WTC11 (cell line): ENCODE data around the gene CADM1. TPM values are rescaled to one million over a fixed set of nuclear protein-coding genes. Genes with fewer than 3 reads are reported as not detected.

Experiments used
- ATAC-seq: fragments of 200-7000 bp; cut with Tn5 transposase; 2 replicates; pipeline ENCODE4 v1.10.0; 2021; ENCODE audit warnings: mild to moderate bottlenecking, moderate library complexity
- CTCF ChIA-PET: fragments of 300-600 bp; sonication (Branson Sonifier 250); formaldehyde crosslinking; loops from one replicate; lab custom pipeline; 2021; ENCODE audit warnings: antibody characterized with exemption; lab: Charles Lee
- POLR2A ChIA-PET: fragments of 350-600 bp; sonication (Branson Sonifier 250); formaldehyde crosslinking; loops from one replicate; lab custom pipeline; 2021; ENCODE audit warnings: antibody characterized with exemption; lab: Charles Lee
- DNase-seq: peaks from one replicate; pipeline ENCODE4 v3.0.0; 2021; ENCODE audit warnings: low spot score
- H3K27ac Mint-ChIP-seq: 2 replicates; pipeline ENCODE4 v1.8.0; 2021; ENCODE audit warnings: mixed read lengths
- H3K27me3 Mint-ChIP-seq: 2 replicates; pipeline ENCODE4 v1.8.0; 2021; ENCODE audit warnings: low read depth, mild to moderate bottlenecking, moderate library complexity, mixed read lengths
- H3K36me3 Mint-ChIP-seq: 2 replicates; pipeline ENCODE4 v1.8.0; 2021; ENCODE audit warnings: mixed read lengths
- H3K4me1 Mint-ChIP-seq: 2 replicates; pipeline ENCODE4 v1.8.0; 2022; ENCODE audit warnings: mixed read lengths
- H3K4me3 Mint-ChIP-seq: 2 replicates; pipeline ENCODE4 v1.8.0; 2021; ENCODE audit warnings: mild to moderate bottlenecking, moderate library complexity, mixed read lengths
- H3K9me3 Mint-ChIP-seq: 2 replicates; pipeline ENCODE4 v1.8.0; 2021; ENCODE audit warnings: mixed read lengths
- AFF4 ChIP-seq: sonication (generic); formaldehyde crosslinking; IDR thresholded peaks from 2 replicates; pipeline ENCODE4 v1.8.1; 2023; ENCODE audit warnings: mild to moderate bottlenecking, missing genetic modification reagents, borderline replicate concordance
- ATF3 ChIP-seq: sonication (generic); formaldehyde crosslinking; conservative IDR thresholded peaks from 2 replicates; pipeline ENCODE4 v1.8.1; 2022; ENCODE audit warnings: mild to moderate bottlenecking, missing genetic modification reagents
- CBFB ChIP-seq: sonication (generic); formaldehyde crosslinking; IDR thresholded peaks from 2 replicates; pipeline ENCODE4 v1.8.1; 2022; ENCODE audit warnings: mild to moderate bottlenecking, low read depth, missing genetic modification reagents
- E2F4 ChIP-seq: sonication (generic); formaldehyde crosslinking; IDR thresholded peaks from 2 replicates; pipeline ENCODE4 v1.8.1; 2022; ENCODE audit warnings: low read depth, mild to moderate bottlenecking, moderate library complexity, missing genetic modification reagents, borderline replicate concordance
- ETV6 ChIP-seq: sonication (generic); formaldehyde crosslinking; IDR thresholded peaks from 2 replicates; pipeline ENCODE4 v1.8.1; 2022; ENCODE audit warnings: mild to moderate bottlenecking, missing genetic modification reagents
- HMGA2 ChIP-seq: fragments of 250-450 bp; sonication (Bioruptor Pico); IDR thresholded peaks from 2 replicates; pipeline ENCODE4 v1.4.0; 2021; ENCODE audit warnings: mild to moderate bottlenecking, moderate library complexity
- HMGXB4 ChIP-seq: sonication (generic); formaldehyde crosslinking; IDR thresholded peaks from 2 replicates; pipeline ENCODE4 v1.8.1; 2023; ENCODE audit warnings: mild to moderate bottlenecking, moderate library complexity, missing genetic modification reagents
- JAZF1 ChIP-seq: fragments of 250-450 bp; sonication (Bioruptor Pico); IDR thresholded peaks from 2 replicates; pipeline ENCODE4 v1.9.0; 2021; ENCODE audit warnings: moderate library complexity, mild to moderate bottlenecking, inconsistent platforms
- MLX ChIP-seq: sonication (generic); formaldehyde crosslinking; IDR thresholded peaks from 2 replicates; pipeline ENCODE4 v1.8.1; 2023; ENCODE audit warnings: mild to moderate bottlenecking, missing genetic modification reagents, moderate library complexity
- MYBL2 ChIP-seq: sonication (generic); formaldehyde crosslinking; IDR thresholded peaks from 2 replicates; pipeline ENCODE4 v1.8.1; 2023; ENCODE audit warnings: mild to moderate bottlenecking, moderate library complexity, missing genetic modification reagents
- NR1H2 ChIP-seq: sonication (generic); formaldehyde crosslinking; IDR thresholded peaks from 2 replicates; pipeline ENCODE4 v1.9.0; 2021; ENCODE audit warnings: mild to moderate bottlenecking, moderate library complexity, missing genetic modification reagents
- OVOL2 ChIP-seq: fragments of 250-450 bp; sonication (Bioruptor Pico); IDR thresholded peaks from 2 replicates; pipeline ENCODE4 v1.9.0; 2021; ENCODE audit warnings: mild to moderate bottlenecking, borderline replicate concordance
- PREB ChIP-seq: sonication (generic); formaldehyde crosslinking; IDR thresholded peaks from 2 replicates; pipeline ENCODE4 v1.8.1; 2022; ENCODE audit warnings: mild to moderate bottlenecking, missing genetic modification reagents, moderate library complexity, borderline replicate concordance
- SMAD3 ChIP-seq: sonication (generic); formaldehyde crosslinking; IDR thresholded peaks from 2 replicates; pipeline ENCODE4 v1.8.0; 2022; ENCODE audit warnings: missing genetic modification reagents, mild to moderate bottlenecking, borderline replicate concordance
- SMAD4 ChIP-seq: sonication (generic); formaldehyde crosslinking; IDR thresholded peaks from 2 replicates; pipeline ENCODE4 v1.8.0; 2022; ENCODE audit warnings: mild to moderate bottlenecking, missing genetic modification reagents
- ZNF121 ChIP-seq: sonication (generic); formaldehyde crosslinking; IDR thresholded peaks from 2 replicates; pipeline ENCODE4 v1.8.0; 2023; ENCODE audit warnings: missing genetic modification reagents
- ZNF138 ChIP-seq: sonication (generic); formaldehyde crosslinking; conservative IDR thresholded peaks from 2 replicates; pipeline ENCODE4 v1.8.1; 2022; ENCODE audit warnings: mild to moderate bottlenecking, moderate library complexity, missing genetic modification reagents
- ZNF416 ChIP-seq: fragments of 250-450 bp; sonication (Bioruptor Pico); IDR thresholded peaks from 2 replicates; pipeline ENCODE4 v1.9.0; 2021; ENCODE audit warnings: mild to moderate bottlenecking, inconsistent platforms
- ZNF423 ChIP-seq: fragments of 250-450 bp; sonication (Bioruptor Pico); IDR thresholded peaks from 2 replicates; pipeline ENCODE4 v2.1.2; 2022; ENCODE audit warnings: mild to moderate bottlenecking, moderate library complexity
- ZSCAN18 ChIP-seq: fragments of 250-450 bp; sonication (Bioruptor Pico); IDR thresholded peaks from 2 replicates; pipeline ENCODE4 v2.1.2; 2022; ENCODE audit warnings: mild to moderate bottlenecking, moderate library complexity
- total RNA-seq: library from RNA; stranded (reverse); gene quantifications from 3 replicates; pipeline ENCODE4 v1.2.3, GENCODE V29; 2021

The CADM1 gene
- total RNA-seq, 1 experiment from 2014 or later: 26.8 TPM

- peaks cover 8% of the 10 kb centered on the region for H3K4me1 Mint-ChIP-seq
- DNase-seq (no peak), ATAC-seq (no peak)
- POLR2A ChIA-PET: no interaction called here
- H3K27ac Mint-ChIP-seq: no peak overlapping the region
- peaks cover under 1% of the 10 kb centered on the region; the same call in 1 of the 2 replicates for H3K9me3 Mint-ChIP-seq
- CTCF ChIA-PET: no interaction called here
- no peak for TF ChIP-seq SMAD4 (CRISPR knock-in tag)
- no peak for TF ChIP-seq OVOL2
- no peak for TF ChIP-seq JAZF1 (CRISPR knock-in tag)
- no peak for TF ChIP-seq E2F4 (CRISPR knock-in tag)
- H3K27me3 Mint-ChIP-seq: no peaks in the 10 kb centered on the region; the same call in none of the 2 replicates
- no peaks in the 10 kb centered on the region for H3K36me3 Mint-ChIP-seq
- no peak overlapping the region for H3K4me3 Mint-ChIP-seq
These were observed 377.6 kb downstream of the CADM1 start for GRCh38 chr11:115126515-115127208.

GRCh38 chr11:115126092-115126491 is 378.1 kb downstream of the CADM1 start:
- CTCF ChIA-PET: no interaction called here
- H3K4me3 Mint-ChIP-seq: no peak overlapping the region
- no peaks in the 10 kb centered on the region for H3K36me3 Mint-ChIP-seq
- POLR2A ChIA-PET: no interaction called here
- DNase-seq (no peak), ATAC-seq (no peak)
- no peaks in the 10 kb centered on the region; the same call in none of the 2 replicates for H3K27me3 Mint-ChIP-seq
- no peak overlapping the region for H3K27ac Mint-ChIP-seq
- no peaks in the 10 kb centered on the region for H3K9me3 Mint-ChIP-seq
- H3K4me1 Mint-ChIP-seq: peaks cover 8% of the 10 kb centered on the region
- TF ChIP-seq AFF4 (CRISPR knock-in tag) (no peak), HMGXB4 (no peak), ZNF138 (no peak), HMGA2 (no peak), ZNF121 (CRISPR knock-in tag) (no peak), ZNF416 (CRISPR knock-in tag) (no peak), MLX (no peak), ZSCAN18 (CRISPR knock-in tag) (no peak), ATF3 (CRISPR knock-in tag) (no peak), MYBL2 (no peak), E2F4 (CRISPR knock-in tag) (no peak), NR1H2 (CRISPR knock-in tag) (no peak), ETV6 (no peak), ZNF423 (no peak), SMAD3 (no peak), CBFB (CRISPR knock-in tag) (no peak), PREB (CRISPR knock-in tag) (no peak)
